Upper lobe of left lung (tissue), 6 donors: ENCODE data around the gene KHDC4. TPM values are rescaled to one million over a fixed set of nuclear protein-coding genes. Genes with fewer than 3 reads are reported as not detected.
A peak's percentile ranks its signal among the peaks of the same experiment; 100 is the strongest.

Experiments used
- ATAC-seq, 2 donors: fragments of 200-7000 bp; cut with Tn5 transposase; one replicate each; pipeline ENCODE4 v1.9.1; 2022; ENCODE audit warnings: mild to moderate bottlenecking in 2 of 2, moderate library complexity in 2 of 2; ENCODE audit not compliant: low FRiP score in 2 of 2
- DNase-seq, 2 donors: peaks; one replicate each; pipeline ENCODE4 v3.0.0-alpha.2; 2019 to 2020
- H3K27ac ChIP-seq, 4 donors: fragments of 200-600 bp; sonication (generic); one replicate each; pipeline ENCODE4 v1.5.1; 2016 to 2019
- H3K27me3 ChIP-seq, 4 donors: fragments of 200-600 bp; sonication (generic); one replicate each; pipeline ENCODE4 v1.5.1; 2017 to 2019
- H3K36me3 ChIP-seq, 4 donors: fragments of 200-600 bp; sonication (generic); one replicate each; pipeline ENCODE4 v1.5.1; 2016 to 2019
- H3K4me1 ChIP-seq, 4 donors: fragments of 200-600 bp; sonication (generic); one replicate each; pipeline ENCODE4 v1.5.1; 2018 to 2019
- H3K4me3 ChIP-seq, 4 donors: fragments of 200-600 bp; sonication (generic); one replicate each; pipeline ENCODE4 v1.5.1; 2017 to 2019; ENCODE audit warnings: mild to moderate bottlenecking in 2 of 4, moderate library complexity in 1 of 4
- H3K9me3 ChIP-seq, 4 donors: fragments of 200-600 bp; sonication (generic); one replicate each; pipeline ENCODE4 v1.5.1; 2018 to 2019
- EP300 ChIP-seq, 4 donors: sonication (generic); formaldehyde crosslinking; IDR thresholded peaks; one replicate each; pipeline ENCODE4 v1.5.1; 2017; ENCODE audit warnings: antibody characterized with exemption in 4 of 4, control low read depth in 2 of 4
- POLR2A ChIP-seq, 4 donors: fragments of 450-650 bp; IDR thresholded peaks; one replicate each; pipeline ENCODE4 v1.5.1; 2016 to 2017; ENCODE audit warnings: antibody characterized with exemption in 4 of 4, mild to moderate bottlenecking in 2 of 4
- POLR2AphosphoS5 ChIP-seq, 2 donors: sonication (generic); formaldehyde crosslinking; IDR thresholded peaks; one replicate each; pipeline ENCODE4 v1.5.1; 2017; ENCODE audit warnings: antibody characterized with exemption in 2 of 2
- WGBS, 2 donors: methylation state at CpG; one replicate each; pipeline ENCODE4 v1.1.5; 2017 to 2018; 5-methylcytosine and 5-hydroxymethylcytosine counted together
- total RNA-seq, 6 donors: library from RNA; depleted of rRNA in 4 of 6; stranded (reverse); fragments of >200 nt in 4 of 6; gene quantifications; one replicate each; pipeline versions ENCODE4 v1.1.0 to v1.2.1, GENCODE V29; 2016 to 2021
- TF ChIP-seq, protein P1 (sequence below), 6 experiments: fragments of 450-650 bp in 4 of 6; fragments of 200-600 bp in 2 of 6; sonication (generic) in 2 of 6; IDR thresholded peaks; one replicate each; pipeline ENCODE4 v1.5.1; 2016 to 2019; ENCODE audit warnings: antibody characterized with exemption in 6 of 6
- donor health status: DM: no; HTN: no; CAD: no; lungs with moderate emphysema.
- donor health status: DM: no; HTN: yes; CAD: no; lungs with severe emphysema.

KHDC4 gene
- total RNA-seq, 6 donors from 2014 or later, result 30.4 to 105 (median 37.6) TPM

DNA sequence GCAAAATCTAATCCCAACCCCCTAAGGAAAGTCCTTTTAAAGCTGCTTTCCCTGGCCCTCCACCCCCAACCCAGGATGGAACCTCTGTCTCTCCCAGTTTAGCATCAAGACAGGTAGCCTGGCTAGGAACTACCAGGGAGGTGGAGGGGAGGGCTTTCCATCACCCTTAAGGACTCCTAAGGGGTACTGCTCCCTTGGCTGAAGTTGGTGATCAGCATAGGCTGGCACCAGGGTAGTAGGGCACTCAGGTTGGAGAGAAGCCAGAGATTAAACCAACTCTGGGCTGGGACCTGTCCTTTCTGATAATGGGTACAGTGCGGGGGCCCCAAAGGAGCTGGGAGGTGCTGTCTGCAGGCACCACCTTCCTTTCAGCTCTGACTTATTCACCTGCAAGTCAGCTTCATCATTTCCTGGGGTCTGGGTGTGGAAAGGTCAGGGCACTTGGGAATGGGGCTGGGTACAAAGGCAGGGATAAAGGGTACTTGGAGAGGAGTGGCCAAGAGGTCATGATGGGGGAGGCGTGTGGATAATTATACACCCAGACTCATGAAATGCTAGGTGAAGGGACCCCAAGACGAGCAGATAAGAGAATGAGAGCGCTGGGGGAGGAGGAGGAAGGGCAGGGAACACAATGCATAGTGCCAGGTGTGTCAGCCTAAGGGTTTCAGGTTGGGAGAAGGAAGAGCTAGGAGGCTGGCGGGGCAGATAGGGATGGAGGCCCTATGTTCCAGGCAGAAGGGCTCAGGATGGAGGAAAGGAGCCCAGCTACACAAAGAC lies 42.9 kb upstream of the KHDC4 start:
- no peak for DNase-seq
- Histone ChIP-seq H3K27ac (peak overlapping the region; percentile 85 to 100 (median 98)), H3K4me3 (peak overlapping the region; percentile 60 to 97 (median 66)), H3K9me3 (no peaks in the 10 kb centered on the region), H3K36me3 (peaks cover 0 to 5% (median 0%) of the 10 kb centered on the region in 4 donors), H3K27me3 (no peaks in the 10 kb centered on the region), H3K4me1 (peaks cover 68 to 86% (median 83%) of the 10 kb centered on the region in 4 donors)
- peak in 1 of 2 donors; percentile 1 for ATAC-seq
- 0 to 1% methylated on average over 5 of the region's 5 CpGs for WGBS, 2 donors
- TF ChIP-seq POLR2A (IDR thresholded peaks at IDR 0.05) (no peak), EP300 (IDR thresholded peaks at IDR 0.05) (no peak), POLR2AphosphoS5 (IDR thresholded peaks at IDR 0.05) (no peak)
- TF ChIP-seq, protein P1, sequence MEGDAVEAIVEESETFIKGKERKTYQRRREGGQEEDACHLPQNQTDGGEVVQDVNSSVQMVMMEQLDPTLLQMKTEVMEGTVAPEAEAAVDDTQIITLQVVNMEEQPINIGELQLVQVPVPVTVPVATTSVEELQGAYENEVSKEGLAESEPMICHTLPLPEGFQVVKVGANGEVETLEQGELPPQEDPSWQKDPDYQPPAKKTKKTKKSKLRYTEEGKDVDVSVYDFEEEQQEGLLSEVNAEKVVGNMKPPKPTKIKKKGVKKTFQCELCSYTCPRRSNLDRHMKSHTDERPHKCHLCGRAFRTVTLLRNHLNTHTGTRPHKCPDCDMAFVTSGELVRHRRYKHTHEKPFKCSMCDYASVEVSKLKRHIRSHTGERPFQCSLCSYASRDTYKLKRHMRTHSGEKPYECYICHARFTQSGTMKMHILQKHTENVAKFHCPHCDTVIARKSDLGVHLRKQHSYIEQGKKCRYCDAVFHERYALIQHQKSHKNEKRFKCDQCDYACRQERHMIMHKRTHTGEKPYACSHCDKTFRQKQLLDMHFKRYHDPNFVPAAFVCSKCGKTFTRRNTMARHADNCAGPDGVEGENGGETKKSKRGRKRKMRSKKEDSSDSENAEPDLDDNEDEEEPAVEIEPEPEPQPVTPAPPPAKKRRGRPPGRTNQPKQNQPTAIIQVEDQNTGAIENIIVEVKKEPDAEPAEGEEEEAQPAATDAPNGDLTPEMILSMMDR (IDR thresholded peaks at IDR 0.05), result no peak

DNA sequence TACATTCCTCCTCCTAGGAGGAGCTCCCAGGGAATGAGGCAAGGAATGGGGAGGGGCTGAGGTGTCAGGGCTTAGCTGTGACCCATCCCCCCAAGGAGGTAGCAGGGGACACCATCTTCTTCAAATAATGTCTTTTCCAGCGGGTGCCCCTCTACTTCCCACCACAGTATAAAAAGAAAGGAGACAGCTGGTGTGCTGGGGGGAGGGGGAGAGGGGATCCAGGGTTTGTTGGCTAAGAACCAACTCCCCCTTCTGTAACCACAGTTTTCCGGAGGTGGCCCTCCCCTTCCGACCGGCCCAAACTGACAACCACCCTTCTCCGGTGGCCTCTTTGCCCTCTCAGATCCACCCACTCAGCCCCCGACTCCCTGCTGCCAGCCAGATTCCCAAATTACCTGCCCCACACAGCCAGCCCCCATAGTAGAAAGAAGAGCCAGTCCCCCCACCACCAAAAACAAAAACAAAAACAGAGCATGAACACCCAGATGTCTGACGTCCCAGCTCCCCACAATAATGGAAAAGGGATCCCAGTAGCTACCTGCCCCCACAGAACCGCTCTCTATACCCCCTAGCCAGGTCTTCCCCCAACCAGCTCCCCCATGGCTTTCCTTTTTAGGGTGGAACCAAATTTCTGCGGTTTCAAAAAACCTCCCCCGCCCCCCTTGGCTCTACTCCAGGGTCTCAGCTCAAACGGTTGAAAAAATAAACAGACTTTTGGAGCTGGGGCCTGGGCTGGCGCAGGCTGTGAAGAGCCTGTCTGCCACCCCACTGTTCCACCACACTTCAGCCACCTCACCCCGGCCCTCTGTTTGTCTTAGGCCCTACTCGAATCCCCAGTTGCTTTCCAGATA lies 42.1 kb upstream of the KHDC4 start:
- Histone ChIP-seq H3K4me3 (peak overlapping the region; percentile 60 to 97 (median 66)), H3K27ac (peak overlapping the region; percentile 85 to 100 (median 98)), H3K4me1 (peaks cover 68 to 86% (median 83%) of the 10 kb centered on the region in 4 donors), H3K9me3 (no peaks in the 10 kb centered on the region), H3K27me3 (no peaks in the 10 kb centered on the region), H3K36me3 (peaks cover 0 to 5% (median 0%) of the 10 kb centered on the region in 4 donors)
- ATAC-seq, result peak; percentile 20 to 47
- WGBS, 2 donors, result 1% methylated on average over 14 of the region's 14 CpGs
- TF ChIP-seq POLR2AphosphoS5 (IDR thresholded peaks at IDR 0.05) (peak in 1 of 2 donors; percentile 3), EP300 (IDR thresholded peaks at IDR 0.05) (no peak), POLR2A (IDR thresholded peaks at IDR 0.05) (peak in 1 of 4 donors; percentile 43)
- TF ChIP-seq, protein P1 (IDR thresholded peaks at IDR 0.05), result no peak
- peak in 1 of 2 donors; percentile 71 for DNase-seq

DNA sequence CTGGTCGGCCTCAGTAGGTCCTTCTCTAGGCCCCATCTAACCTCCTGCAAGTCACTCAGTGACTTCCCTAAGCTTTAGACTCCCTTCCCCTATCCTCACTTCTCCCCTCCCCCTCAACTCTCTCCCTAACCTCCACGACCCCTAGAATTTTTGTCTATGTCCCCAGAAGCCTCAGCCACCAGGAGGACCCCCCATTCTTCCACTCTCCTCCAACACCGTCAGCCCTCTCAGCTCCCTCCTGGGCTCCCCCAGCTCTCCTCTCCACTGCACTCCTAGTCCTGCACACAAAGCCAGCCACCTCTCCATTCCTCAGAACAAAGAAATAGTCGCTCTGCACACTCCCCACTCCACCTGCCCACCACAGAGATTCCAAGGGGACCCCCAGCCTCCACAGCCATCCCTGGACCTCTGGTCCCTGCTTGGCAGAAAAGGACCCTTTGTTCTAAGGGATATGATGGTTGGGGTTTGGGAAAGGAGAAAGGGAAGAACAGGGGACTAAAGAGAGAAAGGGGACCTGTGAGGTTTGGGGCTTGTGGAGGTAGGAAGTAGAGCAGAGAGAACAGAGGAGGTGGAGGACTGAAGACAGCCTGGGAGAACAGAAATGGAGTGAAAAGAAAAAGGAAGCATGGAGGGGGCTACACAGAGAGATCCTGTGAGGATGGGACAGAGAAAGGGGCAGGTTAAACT lies 41.3 kb upstream of the KHDC4 start:
- DNase-seq (no peak), ATAC-seq (no peak)
- 8 to 14% methylated on average over 4 of the region's 4 CpGs for WGBS, 2 donors
- Histone ChIP-seq H3K4me3 (peak overlapping the region; percentile 60 to 97 (median 66)), H3K27me3 (no peaks in the 10 kb centered on the region), H3K4me1 (peaks cover 68 to 86% (median 83%) of the 10 kb centered on the region in 4 donors), H3K36me3 (peaks cover 0 to 5% (median 0%) of the 10 kb centered on the region in 4 donors), H3K27ac (peak overlapping the region; percentile 85 to 100 (median 98)), H3K9me3 (no peaks in the 10 kb centered on the region)
- TF ChIP-seq EP300 (IDR thresholded peaks at IDR 0.05) (no peak), POLR2AphosphoS5 (IDR thresholded peaks at IDR 0.05) (no peak), POLR2A (IDR thresholded peaks at IDR 0.05) (no peak)
- TF ChIP-seq, protein P1 (IDR thresholded peaks at IDR 0.05), result no peak

DNA sequence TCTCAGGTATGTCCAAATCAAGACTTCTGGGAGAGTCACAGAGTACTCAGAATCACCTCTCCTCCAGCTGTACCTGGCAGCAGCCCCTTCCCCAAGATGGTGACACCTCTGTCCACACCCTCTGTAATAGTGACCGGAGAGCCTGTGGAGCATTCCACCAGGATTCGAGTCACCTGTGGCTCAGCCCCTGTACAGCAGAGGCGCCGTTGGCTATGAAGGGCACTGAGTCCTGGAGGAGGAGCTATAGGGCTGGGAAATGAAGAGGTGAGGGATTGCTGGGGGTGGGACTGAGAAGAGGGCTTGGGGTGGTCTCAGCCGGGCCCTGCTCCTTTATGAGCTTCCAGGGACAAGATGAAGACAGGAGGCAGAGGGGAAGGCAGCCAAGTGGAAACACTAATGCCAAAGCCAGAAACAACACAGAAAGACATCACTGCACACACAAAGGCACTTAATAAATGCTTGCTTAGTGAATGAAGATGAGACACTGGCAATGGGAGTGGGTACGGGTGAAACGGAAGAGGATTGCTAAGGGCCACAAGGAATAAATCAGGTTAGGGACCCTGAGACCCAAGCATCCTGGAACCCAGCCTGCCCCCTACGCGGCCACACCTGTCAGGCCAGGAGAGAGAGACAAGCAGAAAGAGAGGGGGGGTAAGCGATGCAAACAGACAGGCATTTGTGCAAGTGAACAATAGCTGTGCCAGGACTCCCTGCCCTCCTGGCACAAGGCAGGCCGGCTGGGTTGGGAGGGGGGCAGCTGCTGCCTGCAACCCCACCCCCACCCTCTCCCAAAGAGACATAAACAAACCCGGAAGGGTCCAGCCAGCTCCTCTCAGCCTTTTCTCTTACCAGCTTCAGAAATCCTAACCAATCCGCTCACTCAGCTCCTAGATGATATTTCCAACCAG lies 40.2 kb upstream of the KHDC4 start:
- peak in 1 of 2 donors; percentile 32 for DNase-seq
- ATAC-seq, result no peak
- peak overlapping the region; percentile 85 to 100 (median 98) for H3K27ac ChIP-seq
- H3K9me3 ChIP-seq, result no peaks in the 10 kb centered on the region
- WGBS, 2 donors, result 19 to 30% methylated on average over 12 to 13 of the region's 13 CpGs
- TF ChIP-seq, protein P1 (IDR thresholded peaks at IDR 0.05), result no peak
- TF ChIP-seq EP300 (IDR thresholded peaks at IDR 0.05), result no peak
- no peak for TF ChIP-seq POLR2AphosphoS5 (IDR thresholded peaks at IDR 0.05)
- TF ChIP-seq POLR2A (IDR thresholded peaks at IDR 0.05), result no peak
- no peaks in the 10 kb centered on the region for H3K27me3 ChIP-seq
- peaks cover 68 to 86% (median 83%) of the 10 kb centered on the region in 4 donors for H3K4me1 ChIP-seq
- H3K4me3 ChIP-seq, result peak overlapping the region in 3 of 4 donors; percentile 66 to 97 (median 66)
- H3K36me3 ChIP-seq, result peaks cover 0 to 6% (median 0%) of the 10 kb centered on the region in 4 donors
